SKM-1 (cell line): Measurements from ENCODE around the gene AKT1S1.
"Not testable (repeated sequence)": the region's sequence is repeated elsewhere in the genome, so short reads cannot be mapped to it uniquely, and the experiment has no call there.

ENCODE experiments used
- DNase-seq: peaks from one replicate; lab custom pipeline; 2025; ENCODE audit not compliant: unreplicated experiment; lab: John Stamatoyannopoulos, UW

The AKT1S1 gene

DNA sequence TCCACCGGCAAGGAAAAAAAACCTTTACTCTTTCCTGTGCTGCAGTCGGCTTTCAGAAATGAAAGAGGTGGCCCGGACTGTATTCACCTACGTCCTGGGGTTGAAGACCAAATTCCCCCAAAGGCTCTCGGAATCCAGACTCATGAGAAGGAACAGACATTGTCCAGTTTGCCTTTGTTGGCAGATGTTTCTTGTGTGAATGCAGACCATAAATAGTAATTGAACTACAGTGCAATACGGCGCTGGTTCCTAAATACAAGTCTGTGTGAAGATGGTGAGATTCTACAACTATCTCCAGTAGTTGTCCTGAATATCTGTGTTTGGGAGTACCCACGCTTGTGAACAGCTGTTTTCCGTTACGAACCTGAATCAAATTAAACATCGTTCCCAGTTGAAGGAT lies 37.4 kb downstream of the AKT1S1 start:
- DNase-seq, result no peak

DNA sequence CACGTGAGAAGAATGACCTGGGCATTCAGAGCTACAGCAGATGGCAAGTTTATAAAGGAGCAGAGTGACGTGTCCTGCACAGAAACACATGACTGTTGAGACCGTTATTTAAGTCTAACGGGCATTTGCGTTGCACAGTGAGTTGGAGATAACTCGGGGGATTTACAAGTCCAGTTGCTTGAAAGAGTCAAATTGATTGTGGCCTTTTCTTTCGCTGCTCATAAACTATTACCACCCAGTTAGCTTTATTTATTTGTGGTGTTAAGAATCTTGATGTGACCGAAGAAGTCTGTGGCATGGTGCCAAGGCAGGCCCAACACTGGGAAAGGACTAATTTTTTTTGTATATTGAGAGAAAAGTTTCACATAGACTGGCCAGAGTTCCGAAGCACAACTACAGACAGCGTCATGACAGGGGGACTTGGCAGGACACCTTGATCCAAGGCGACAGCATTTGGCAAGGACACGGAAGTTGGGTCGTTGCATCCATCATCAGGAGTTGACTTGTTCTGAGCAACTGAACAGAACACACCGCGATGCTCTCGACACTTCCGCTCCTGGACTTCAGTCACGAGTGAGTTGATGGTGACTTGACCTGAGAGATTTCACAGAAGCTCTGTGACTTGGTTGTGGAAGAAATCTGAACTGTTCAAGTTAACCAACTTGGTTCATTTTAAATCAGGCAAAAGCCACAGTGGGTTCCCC lies 38.1 kb downstream of the AKT1S1 start:
- DNase-seq, result no peak

DNA sequence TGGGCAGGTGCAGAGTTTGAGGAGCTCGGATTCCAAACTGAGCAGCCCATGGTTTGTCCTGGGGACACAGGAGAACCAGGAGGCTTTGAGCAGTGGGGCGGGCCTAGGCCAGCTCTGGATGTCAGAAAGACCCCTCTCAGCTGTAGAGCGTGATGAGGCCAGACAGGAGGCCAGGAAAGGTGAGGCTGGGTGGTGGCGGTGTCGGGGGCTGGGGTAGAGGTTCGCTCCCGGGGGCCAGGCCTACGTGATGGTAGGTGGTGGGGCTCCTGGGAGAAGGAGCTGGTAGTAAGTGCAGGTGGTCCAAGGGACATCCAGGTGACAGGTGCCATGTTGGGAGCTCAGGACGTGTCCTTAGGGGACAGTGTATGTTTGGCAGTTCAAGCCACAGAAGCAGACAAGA lies 39.7 kb downstream of the AKT1S1 start:
- DNase-seq, result no peak

DNA sequence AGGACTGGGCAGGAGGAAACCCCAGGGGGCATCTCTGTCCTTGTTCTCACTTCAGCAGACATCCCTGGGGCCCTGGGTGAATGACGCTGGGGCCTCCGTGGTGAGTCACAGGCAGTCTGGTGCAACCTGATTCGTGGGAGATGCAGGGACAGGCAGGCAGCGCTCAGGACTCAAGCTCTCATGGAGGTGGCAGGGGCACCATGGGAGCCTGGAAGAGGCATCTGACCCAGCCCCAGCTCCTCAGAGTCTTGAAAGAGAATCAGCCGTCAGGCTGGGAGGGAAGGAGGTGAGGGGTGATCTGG lies 40.2 kb downstream of the AKT1S1 start:
- no peak for DNase-seq

DNA sequence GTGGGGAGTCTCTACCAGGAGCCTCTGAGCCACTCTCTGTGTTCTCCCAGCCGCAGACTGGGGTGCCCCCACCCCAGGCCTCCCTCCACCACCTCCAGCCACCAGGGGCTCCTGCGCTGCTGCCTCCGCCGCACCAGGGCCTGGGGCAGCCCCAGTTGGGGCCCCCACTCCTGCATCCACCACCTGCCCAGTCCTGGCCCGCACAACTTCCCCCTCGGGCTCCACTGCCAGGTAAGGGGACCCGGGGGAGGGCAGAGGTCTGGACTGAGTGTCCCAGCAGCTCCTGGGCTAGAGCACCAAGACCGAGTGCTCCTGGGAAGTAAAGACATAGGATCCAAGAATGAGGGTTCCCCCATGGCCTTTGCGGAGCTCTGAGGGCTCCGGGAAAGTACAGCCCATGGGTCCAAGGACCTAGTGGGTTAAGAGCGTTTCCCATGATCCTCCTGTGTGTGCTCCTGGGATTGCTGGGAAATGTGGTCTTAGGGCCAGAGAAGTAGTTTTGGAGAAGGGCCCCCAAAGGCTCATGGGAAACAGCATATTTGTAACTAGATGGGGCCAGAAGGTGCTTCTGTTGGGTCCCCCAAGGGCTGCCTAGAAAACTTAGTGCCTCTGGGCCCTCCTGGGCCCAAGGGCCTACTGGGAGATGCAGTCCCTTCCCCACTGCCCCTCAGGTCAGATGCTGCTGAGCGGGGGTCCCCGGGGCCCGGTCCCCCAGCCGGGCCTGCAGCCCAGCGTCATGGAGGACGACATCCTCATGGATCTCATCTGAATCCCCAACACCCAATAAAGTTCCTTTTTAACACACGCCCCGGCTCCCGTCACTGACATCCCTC lies 40.8 kb downstream of the AKT1S1 start:
- no peak for DNase-seq

DNA sequence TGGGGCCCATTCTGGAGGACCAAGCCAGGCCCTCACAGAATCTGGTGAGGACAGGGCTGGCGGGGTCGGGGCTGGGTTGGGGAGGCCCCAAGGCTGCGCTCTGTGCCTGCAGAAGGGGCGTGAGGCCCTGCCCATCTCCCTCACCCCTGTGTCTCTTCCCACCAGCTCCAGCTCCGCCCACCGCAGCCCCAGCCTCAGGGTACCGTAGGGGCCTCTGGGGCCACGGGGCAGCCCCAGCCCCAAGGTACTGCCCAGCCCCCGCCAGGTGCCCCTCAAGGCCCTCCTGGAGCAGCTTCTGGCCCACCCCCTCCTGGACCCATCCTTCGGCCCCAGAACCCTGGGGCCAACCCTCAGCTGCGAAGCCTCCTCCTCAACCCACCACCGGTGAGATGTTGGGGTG lies 41.6 kb downstream of the AKT1S1 start:
- no peak for DNase-seq

DNA sequence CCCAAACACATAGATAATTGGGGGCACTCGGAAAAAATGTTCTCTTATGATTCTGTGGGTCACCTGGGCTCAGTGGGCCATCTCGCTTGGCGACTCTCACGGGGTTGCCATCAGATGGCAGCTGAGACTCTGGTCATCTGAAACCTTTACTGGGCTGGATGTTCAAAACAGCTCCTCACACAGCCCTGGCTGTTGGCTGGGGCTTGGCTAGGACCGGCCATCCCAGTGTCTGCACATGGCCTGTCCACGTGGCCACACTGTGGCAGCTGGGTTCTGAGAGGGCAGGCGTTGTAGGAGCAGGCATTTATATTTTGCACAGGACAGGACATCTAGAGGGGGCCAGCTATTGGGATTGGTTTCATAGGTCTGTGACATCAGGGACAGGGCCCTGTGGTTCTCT lies 43.6 kb downstream of the AKT1S1 start:
- no peak for DNase-seq

DNA sequence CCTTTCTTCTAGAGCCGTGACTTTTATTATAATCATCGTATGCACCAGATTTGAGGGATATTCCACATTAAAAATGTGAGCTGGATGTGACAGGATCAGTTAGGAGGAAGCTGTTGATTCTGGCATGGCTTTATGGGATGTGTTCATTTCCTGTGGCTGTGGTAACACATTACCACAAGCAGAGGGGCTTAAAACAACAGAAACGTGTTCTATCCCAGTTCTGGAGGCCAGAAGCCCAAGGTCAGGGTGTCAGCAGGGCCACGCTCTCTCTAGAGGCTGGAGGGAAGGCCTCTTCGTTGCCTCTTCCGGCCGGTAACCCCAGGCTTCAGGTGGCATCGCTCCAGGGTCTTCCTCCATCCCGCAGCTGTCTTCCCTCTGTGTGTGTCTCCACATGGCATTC lies 44.6 kb downstream of the AKT1S1 start:
- DNase-seq, result no peak

DNA sequence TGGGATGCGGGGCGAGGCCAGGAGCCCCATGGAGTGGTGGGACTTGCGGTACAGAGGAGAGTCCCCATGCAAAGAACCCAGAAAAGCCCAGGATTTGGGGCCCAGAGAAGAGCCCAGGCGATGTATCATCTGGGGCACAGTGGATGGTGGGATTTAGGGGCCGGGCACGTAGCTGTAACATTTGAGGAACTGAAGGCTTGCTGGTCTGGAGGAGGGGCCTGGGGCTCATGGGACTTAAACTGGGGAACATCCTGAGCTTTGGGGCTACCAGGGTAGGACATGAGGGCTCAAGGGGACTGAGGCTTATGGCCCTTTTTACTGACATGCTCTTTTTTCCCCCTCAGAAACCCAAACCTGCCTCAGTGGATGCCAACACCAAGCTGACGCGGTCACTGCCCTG lies 45.6 kb downstream of the AKT1S1 start:
- no peak for DNase-seq

DNA sequence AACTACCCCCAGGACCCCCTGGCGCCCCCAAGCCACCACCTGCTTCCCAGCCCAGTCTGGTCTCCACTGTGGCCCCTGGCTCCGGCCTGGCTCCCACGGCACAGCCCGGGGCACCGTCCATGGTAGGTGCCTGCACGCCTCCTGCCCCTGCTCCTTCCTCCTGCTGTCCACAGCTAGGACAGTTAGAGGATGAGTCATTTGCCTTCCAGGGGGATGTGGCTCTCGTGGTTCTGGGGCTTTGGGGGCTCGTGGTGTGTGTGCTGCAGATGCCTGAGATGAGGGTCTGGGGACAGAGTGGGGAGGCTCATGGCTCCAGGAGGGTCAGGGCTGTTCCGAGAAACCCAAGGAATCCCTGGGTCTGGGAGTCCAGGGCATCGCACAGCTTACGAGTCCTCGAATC lies 46.4 kb downstream of the AKT1S1 start:
- DNase-seq, result no peak

DNA sequence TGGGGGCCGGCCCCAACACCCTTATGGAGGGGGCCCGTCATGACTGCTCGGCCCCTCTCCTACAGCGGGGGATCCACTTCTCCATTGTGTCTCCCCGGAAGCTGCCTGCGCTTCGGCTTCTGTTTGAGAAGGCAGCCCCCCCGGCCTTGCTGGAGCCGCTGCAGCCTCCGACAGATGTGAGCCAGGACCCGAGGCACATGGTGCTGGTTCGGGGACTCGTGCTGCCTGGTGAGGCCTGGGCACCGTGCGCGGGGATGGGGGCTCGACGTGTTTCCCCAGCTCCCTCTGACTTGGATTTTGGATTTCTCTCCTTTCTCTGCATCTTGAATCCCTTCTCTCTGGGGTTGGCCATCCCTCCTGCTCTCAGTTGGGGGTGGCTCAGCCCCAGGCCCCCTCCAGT lies 47.4 kb downstream of the AKT1S1 start:
- DNase-seq, result no peak

DNA sequence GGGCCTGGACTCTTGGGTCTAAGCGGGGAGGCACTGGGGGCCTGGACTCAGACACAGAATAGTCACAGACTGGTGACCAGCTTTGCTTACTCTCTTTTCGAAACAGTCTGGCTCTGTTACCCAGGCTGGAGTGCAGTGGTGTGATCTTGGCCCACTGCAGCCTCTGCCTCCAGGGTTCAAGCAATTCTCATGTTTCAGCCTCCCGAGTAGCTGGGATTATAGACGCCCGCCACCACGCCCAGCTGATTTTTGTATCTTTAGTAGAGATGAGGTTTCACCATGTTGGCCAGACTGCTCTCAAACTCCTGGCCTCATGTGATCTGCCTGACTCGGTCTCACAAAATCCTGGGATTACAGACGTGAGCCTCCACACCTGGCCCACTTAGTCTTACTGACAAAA lies 48.0 kb downstream of the AKT1S1 start:
- DNase-seq, result no peak

DNA sequence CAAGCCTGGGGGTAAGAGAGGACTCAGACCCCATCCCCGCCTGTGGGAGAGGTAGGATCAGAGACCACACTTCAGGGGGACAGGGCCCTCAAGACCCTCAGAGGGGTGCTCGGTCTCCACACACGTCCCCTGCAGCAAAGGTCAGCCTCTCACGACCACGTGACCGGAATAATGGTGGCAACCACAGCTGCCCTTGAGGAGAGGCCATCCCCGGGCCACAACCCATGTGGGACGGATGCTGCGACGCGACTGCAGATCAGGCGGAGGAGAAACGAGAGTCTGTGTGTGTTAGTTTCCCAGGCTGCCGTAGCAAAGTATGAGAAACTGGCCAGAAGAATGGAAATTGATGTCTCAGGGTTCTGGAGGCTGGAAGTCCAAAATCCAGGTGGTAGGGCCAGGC lies 50.1 kb downstream of the AKT1S1 start:
- DNase-seq, result no peak

DNA sequence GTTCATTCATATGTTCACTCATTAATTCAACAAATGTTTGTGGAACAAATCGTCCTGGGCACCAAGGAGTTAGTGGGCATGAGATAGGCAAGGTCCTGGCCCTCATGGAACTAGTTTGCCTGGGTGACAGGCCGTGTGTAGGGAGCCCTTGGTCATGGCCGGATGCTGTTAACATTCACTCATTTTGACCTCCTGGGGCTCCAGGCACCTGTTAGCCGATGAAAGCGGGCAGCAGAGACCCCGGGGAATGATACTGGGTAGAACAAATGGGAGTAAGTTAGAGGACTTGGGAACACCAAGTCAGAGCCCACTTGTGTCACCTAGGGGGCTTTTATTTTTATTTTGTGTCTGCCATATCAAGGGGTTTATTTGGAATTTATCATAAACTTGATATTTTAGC lies 52.5 kb downstream of the AKT1S1 start:
- no peak for DNase-seq

DNA sequence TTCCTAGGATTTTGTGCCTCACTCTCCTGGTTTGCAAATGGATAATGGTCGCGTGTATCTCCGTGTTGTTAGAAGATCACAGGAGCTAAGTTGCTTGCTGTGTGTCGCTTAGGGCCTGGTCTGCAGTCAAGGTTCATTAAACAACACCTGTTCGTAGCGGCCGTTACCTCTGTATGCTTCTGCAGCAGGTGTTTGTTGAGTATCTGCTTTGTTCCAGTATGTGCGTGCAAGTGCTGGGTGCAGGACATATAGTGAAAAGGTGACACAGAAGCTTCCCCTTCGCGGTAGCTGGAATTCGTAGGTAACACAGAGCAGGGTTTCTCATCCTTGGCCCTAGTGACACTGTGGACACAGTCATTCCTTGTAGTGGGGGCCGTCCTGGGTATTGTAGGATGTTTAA lies 53.7 kb downstream of the AKT1S1 start:
- DNase-seq, result no peak

DNA sequence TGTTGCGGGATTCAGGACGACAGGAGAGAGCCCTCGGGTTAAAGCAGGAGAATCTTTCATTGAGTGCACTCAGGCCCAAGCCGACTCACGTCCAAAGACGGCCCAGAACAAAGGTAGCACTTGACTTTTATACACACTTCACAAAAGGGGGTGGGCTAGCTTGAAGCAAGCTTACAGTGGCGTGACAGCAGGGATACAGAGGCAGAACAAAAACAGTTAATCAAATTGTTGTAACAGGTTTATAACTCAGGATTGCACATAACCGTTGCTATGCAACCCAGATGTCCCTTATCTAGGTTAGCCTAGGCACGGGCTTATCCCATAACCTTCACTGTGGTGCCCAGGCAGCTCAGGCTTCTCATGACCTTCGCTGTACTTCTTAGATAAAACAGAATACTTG lies 57.0 kb downstream of the AKT1S1 start:
- DNase-seq, result no peak

DNA sequence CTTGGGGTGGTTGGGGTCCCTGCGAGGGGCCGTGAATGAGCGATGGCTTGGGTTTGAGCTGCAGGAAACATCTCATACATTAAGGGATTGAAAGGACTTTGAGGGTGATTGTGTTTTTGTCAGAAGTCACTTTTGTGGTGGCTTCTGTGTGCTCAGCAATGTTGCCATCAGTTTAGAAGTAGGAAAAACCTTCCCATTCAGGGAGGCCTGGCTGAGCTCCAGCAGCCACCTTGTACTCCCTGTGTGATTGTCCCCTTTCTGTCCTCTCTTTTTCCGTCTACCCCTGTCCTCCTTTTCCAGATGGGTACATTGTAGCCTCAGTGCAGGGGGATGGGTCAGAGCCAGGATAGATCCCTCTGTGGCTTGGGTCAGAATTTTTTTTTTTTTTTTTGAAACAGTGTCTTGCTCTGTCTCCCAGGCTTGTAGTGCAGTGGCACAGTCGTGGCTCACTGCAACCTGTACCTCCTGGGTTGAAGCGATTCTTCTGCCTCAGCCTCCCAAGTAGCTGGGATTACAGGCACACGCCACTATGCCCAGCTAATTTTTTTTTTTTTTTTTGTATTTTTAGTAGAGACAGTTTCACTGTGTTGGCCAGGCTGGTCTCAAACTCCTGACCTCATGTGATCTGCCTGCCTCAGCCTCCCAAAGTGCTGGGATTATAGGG lies 57.6 kb downstream of the AKT1S1 start:
- DNase-seq, result not testable (repeated sequence)
